GM21515 (cell line): Measurements from ENCODE around the gene LIX1.
"Not testable (repeated sequence)": the region's sequence is repeated elsewhere in the genome, so short reads cannot be mapped to it uniquely, and the experiment has no call there.

Experiments used
- ATAC-seq: cut with Tn5 transposase; IDR thresholded peaks from one replicate; pipeline ENCODE4 v1.9.1; 2021; ENCODE audit not compliant: unreplicated experiment

Gene LIX1

GRCh38 chr5:97142521-97143254 lies at the start of gene LIX1:
TSS of gene LIX1 (minus strand) at chr5:97142611. CDS start at chr5:97142576, 35 bp downstream.
- ATAC-seq, result peak; percentile 83

- ATAC-seq, result no peak
Measured at GRCh38 chr5:97191893-97192292, 49.5 kb upstream of the LIX1 start.

- ATAC-seq, result not testable (repeated sequence)
Measured at GRCh38 chr5:97189523-97189922, 47.1 kb upstream of the LIX1 start.

GRCh38 chr5:97183930-97184213 lies 41.5 kb upstream of the LIX1 start:
- ATAC-seq, result no peak

- peak; percentile 92 for ATAC-seq
Measured at GRCh38 chr5:97183100-97183929, 40.9 kb upstream of the LIX1 start, which contains the start of gene RIOK2. TSS of gene RIOK2 (minus strand) at chr5:97183247. CDS start at chr5:97183191, 56 bp downstream.

GRCh38 chr5:97182571-97183099 lies 40.2 kb upstream of the LIX1 start:
- ATAC-seq, result no peak

GRCh38 chr5:97181856-97182545 lies 39.6 kb upstream of the LIX1 start:
- ATAC-seq, result no peak

- not testable (repeated sequence) for ATAC-seq
Measured at GRCh38 chr5:97179457-97179856, 37.0 kb upstream of the LIX1 start.

- ATAC-seq, result no peak
Measured at GRCh38 chr5:97172227-97172626, 29.8 kb upstream of the LIX1 start.

- no peak for ATAC-seq
Measured at GRCh38 chr5:97171703-97172102, 29.3 kb upstream of the LIX1 start.

- ATAC-seq, result peak; percentile 71
Measured at GRCh38 chr5:97167435-97167834, 25.0 kb upstream of the LIX1 start.

- no peak for ATAC-seq
Measured at GRCh38 chr5:97165726-97166125, 23.3 kb upstream of the LIX1 start.

GRCh38 chr5:97164846-97165245 lies 22.4 kb upstream of the LIX1 start:
- ATAC-seq, result no peak

- ATAC-seq, result no peak
Measured at GRCh38 chr5:97163790-97164285, 21.4 kb upstream of the LIX1 start.

GRCh38 chr5:97163360-97163764 lies 21.0 kb upstream of the LIX1 start:
- no peak for ATAC-seq

- peak; percentile 60 for ATAC-seq
Measured at GRCh38 chr5:97162045-97162444, 19.6 kb upstream of the LIX1 start.

GRCh38 chr5:97157689-97158088 lies 15.3 kb upstream of the LIX1 start:
- no peak for ATAC-seq

GRCh38 chr5:97151370-97151769 lies 9.0 kb upstream of the LIX1 start:
- ATAC-seq, result no peak

- no peak for ATAC-seq
Measured at GRCh38 chr5:97150401-97150800, 8.0 kb upstream of the LIX1 start.

GRCh38 chr5:97149709-97150108 lies 7.3 kb upstream of the LIX1 start:
- no peak for ATAC-seq

GRCh38 chr5:97148288-97148687 lies 5.9 kb upstream of the LIX1 start:
- no peak for ATAC-seq
